ENCODE results near the gene ANKRD28.
"Not testable (repeated sequence)": the region's sequence is repeated elsewhere in the genome, so short reads cannot be mapped to it uniquely, and the experiment has no call there.

Gene ANKRD28

DNA sequence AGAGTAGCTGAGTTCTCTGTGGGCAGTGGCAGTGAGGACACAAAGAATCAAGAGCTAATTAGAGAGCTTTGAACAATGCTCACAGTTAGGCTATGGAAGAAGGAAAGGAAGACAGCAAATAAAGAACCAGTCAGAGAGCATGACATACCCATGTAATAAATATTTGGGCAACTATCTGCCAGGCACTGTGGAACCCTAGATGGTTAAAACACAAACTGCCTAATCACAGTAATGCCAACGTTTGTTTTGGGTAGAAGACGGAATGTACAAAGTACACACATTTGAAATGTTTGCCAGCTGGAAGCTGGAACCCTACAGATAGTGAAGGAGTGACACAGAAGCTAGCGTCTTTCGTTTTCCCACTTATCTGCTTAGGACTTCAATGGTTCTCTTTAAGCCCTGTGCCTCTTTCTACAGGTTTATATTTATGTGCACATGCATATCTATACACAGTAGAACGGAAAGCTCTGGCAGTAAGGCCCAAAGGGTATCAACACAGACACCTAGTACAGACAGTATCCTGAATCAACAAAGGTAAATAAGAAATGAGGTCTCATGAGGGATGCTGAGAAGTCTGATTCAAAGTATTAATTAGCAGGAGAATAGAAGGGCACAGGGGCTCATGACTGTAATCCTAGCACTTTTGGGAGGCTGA lies 44.6 kb downstream of the ANKRD28 start:
- H3K27ac ChIP-seq: no peak overlapping the region
- no peaks in the 10 kb centered on the region for H3K36me3 ChIP-seq (ENCODE audit: insufficient read depth)
- H3K9ac ChIP-seq: no peak overlapping the region
- no peak overlapping the region for H2AFZ ChIP-seq (ENCODE audit: low read depth)
- no peak overlapping the region for H3K4me3 ChIP-seq (IDR thresholded peaks at IDR 0.05; ENCODE audit: insufficient read depth, low read depth, low read length)
- no peaks in the 10 kb centered on the region for H3K27me3 ChIP-seq (ENCODE audit: insufficient read depth, low read depth)
- no peak overlapping the region for H3K4me2 ChIP-seq
- no peaks in the 10 kb centered on the region for H3K4me1 ChIP-seq (ENCODE audit: low read depth, poor library complexity, severe bottlenecking)
- H4K20me1 ChIP-seq (ENCODE audit: insufficient read depth): no peaks in the 10 kb centered on the region
- no peak for TF ChIP-seq CTCF (conservative IDR thresholded peaks at IDR 0.05; ENCODE audit: low read depth, low read length)
- H3K79me2 ChIP-seq (ENCODE audit: insufficient read depth, low read depth): no peaks in the 10 kb centered on the region

DNA sequence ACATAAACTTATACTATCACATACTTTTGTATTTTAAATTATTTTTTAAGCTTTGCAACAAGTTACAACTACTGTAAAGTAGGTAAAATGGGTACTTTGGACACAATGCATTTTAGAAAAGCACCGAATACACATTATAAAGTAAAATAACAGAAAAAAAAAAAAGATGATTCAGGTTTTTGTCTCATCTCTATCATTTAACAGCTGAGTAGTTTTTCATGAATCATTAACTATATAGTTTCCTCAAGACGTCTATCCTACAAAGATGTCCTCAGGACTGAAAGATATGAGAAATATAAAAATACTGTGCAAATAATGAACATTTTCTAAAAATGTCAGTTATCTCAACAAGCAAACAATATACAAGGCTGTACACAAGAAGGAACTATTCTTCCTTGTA lies 46.9 kb downstream of the ANKRD28 start:
- no peaks in the 10 kb centered on the region for H4K20me1 ChIP-seq (ENCODE audit: insufficient read depth)
- H3K27ac ChIP-seq: no peak overlapping the region
- H3K4me2 ChIP-seq: no peak overlapping the region
- no peak for TF ChIP-seq CTCF (conservative IDR thresholded peaks at IDR 0.05; ENCODE audit: low read depth, low read length)
- H3K79me2 ChIP-seq (ENCODE audit: insufficient read depth, low read depth): no peaks in the 10 kb centered on the region
- no peaks in the 10 kb centered on the region for H3K4me1 ChIP-seq (ENCODE audit: low read depth, poor library complexity, severe bottlenecking)
- no peaks in the 10 kb centered on the region for H3K36me3 ChIP-seq (ENCODE audit: insufficient read depth)
- H3K4me3 ChIP-seq (IDR thresholded peaks at IDR 0.05; ENCODE audit: insufficient read depth, low read depth, low read length): no peak overlapping the region
- no peaks in the 10 kb centered on the region for H3K27me3 ChIP-seq (ENCODE audit: insufficient read depth, low read depth)
- H2AFZ ChIP-seq (ENCODE audit: low read depth): no peak overlapping the region
- no peak overlapping the region for H3K9ac ChIP-seq

- Histone ChIP-seq H4K20me1 (ENCODE audit: insufficient read depth) (no peaks in the 10 kb centered on the region), H3K4me2 (no peak overlapping the region), H3K4me1 (ENCODE audit: low read depth, poor library complexity, severe bottlenecking) (no peaks in the 10 kb centered on the region), H2AFZ (ENCODE audit: low read depth) (no peak overlapping the region), H3K4me3 (IDR thresholded peaks at IDR 0.05; ENCODE audit: insufficient read depth, low read depth, low read length) (no peak overlapping the region), H3K27me3 (ENCODE audit: insufficient read depth, low read depth) (no peaks in the 10 kb centered on the region), H3K36me3 (ENCODE audit: insufficient read depth) (no peaks in the 10 kb centered on the region), H3K27ac (no peak overlapping the region), H3K79me2 (ENCODE audit: insufficient read depth, low read depth) (no peaks in the 10 kb centered on the region), H3K9ac (no peak overlapping the region)
- TF ChIP-seq CTCF (conservative IDR thresholded peaks at IDR 0.05; ENCODE audit: low read depth, low read length): no peak
These were observed 47.6 kb downstream of the ANKRD28 start for GRCh38 chr3:15750143-15750542.

- H3K27me3 ChIP-seq (ENCODE audit: insufficient read depth, low read depth); H3K9ac ChIP-seq; H4K20me1 ChIP-seq (ENCODE audit: insufficient read depth); H3K36me3 ChIP-seq (ENCODE audit: insufficient read depth); H3K4me3 ChIP-seq (IDR thresholded peaks at IDR 0.05; ENCODE audit: insufficient read depth, low read depth, low read length); H2AFZ ChIP-seq (ENCODE audit: low read depth); H3K79me2 ChIP-seq (ENCODE audit: insufficient read depth, low read depth); H3K4me2 ChIP-seq; H3K4me1 ChIP-seq (ENCODE audit: low read depth, poor library complexity, severe bottlenecking); H3K27ac ChIP-seq: not testable (repeated sequence)
These were observed 51.9 kb downstream of the ANKRD28 start for GRCh38 chr3:15745896-15746295.

DNA sequence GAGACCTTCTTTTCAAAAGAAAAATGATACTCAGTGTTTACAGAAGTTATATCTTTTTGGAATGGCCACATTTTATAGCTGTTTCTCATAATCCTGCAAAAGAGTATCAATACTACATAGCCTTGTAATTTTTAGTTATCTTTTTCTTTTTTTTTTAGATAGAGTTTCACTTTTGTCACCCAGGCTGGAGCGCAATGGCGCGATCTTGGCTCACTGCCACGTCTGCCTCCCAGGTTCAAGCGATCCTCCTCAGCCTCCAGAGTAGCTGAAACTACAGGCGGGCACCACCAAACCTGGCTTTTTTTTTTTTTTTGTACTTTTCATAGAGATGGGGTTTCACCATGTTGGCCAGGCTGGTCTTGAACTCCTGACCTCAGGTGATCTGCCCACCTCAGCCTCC lies 53.6 kb downstream of the ANKRD28 start:
- H3K36me3 ChIP-seq (ENCODE audit: insufficient read depth): no peaks in the 10 kb centered on the region
- TF ChIP-seq CTCF (conservative IDR thresholded peaks at IDR 0.05; ENCODE audit: low read depth, low read length): no peak
- H3K27ac ChIP-seq: no peak overlapping the region
- H4K20me1 ChIP-seq (ENCODE audit: insufficient read depth): no peaks in the 10 kb centered on the region
- no peak overlapping the region for H3K9ac ChIP-seq
- no peaks in the 10 kb centered on the region for H3K79me2 ChIP-seq (ENCODE audit: insufficient read depth, low read depth)
- H3K27me3 ChIP-seq (ENCODE audit: insufficient read depth, low read depth): no peaks in the 10 kb centered on the region
- no peak overlapping the region for H3K4me3 ChIP-seq (IDR thresholded peaks at IDR 0.05; ENCODE audit: insufficient read depth, low read depth, low read length)
- no peak overlapping the region for H2AFZ ChIP-seq (ENCODE audit: low read depth)
- H3K4me2 ChIP-seq: no peak overlapping the region
- no peaks in the 10 kb centered on the region for H3K4me1 ChIP-seq (ENCODE audit: low read depth, poor library complexity, severe bottlenecking)
